Measurements from ENCODE around the gene BDKRB2. TPM values are rescaled to one million over a fixed set of nuclear protein-coding genes. Genes with fewer than 3 reads are reported as not detected.

BDKRB2 gene
- polyA plus RNA-seq, 2 donors, result 8.2 to 15.1 TPM

DNA sequence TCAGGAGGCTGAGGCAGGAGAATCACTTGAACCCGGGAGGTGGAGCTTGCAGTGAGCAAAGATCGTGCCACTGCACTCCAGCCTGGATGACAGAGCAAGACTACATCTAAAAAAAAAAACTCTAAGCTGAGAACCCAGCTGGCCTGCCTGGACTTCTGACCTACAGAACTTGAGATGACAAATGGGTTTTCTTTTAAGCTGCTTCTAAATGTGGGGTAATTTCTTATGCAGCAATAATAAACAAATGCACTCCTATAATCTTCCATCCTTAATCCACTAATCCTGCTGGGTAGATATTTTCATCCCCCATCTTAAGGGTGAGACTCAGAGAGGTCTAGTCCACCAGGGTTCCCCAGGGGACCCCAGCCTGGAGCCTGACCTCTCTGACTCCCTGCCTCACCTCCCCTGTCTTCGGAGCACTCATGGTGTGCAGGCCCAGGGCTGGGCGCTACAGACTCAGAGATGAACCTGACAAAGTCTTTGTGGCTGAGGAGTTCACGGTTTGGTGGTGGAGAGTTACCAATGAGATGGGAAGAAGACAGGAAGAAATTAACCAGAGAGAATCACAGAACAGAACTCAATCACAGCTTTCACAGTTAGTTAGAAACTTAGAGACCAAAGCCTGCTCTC, 39.7 kb upstream of the BDKRB2 start:
- H3K4me3 ChIP-seq (ENCODE audit: low read depth in 1 of 2, low read length in 2 of 2), result no peak overlapping the region
- no peak overlapping the region for H3K27ac ChIP-seq (ENCODE audit: low read depth in 2 of 2, low read length in 1 of 2)
- 79 to 87% methylated on average over 5 of the region's 5 CpGs for WGBS, 2 donors
- H3K36me3 ChIP-seq (ENCODE audit: control insufficient read depth in 2 of 2, insufficient read depth in 2 of 2, low read length in 1 of 2), result no peaks in the 10 kb centered on the region
- H3K9me3 ChIP-seq (ENCODE audit: control insufficient read depth in 2 of 2, insufficient read depth in 1 of 2, low read depth in 1 of 2, low read length in 1 of 2), result no peaks in the 10 kb centered on the region
- H3K27me3 ChIP-seq (ENCODE audit: control insufficient read depth in 1 of 2, insufficient read depth in 2 of 2, low read length in 2 of 2), result no peaks in the 10 kb centered on the region
- H3K4me1 ChIP-seq (ENCODE audit: control insufficient read depth in 2 of 2, insufficient read depth in 2 of 2, low read length in 1 of 2), result peaks cover 2 to 15% of the 10 kb centered on the region in 2 donors

DNA sequence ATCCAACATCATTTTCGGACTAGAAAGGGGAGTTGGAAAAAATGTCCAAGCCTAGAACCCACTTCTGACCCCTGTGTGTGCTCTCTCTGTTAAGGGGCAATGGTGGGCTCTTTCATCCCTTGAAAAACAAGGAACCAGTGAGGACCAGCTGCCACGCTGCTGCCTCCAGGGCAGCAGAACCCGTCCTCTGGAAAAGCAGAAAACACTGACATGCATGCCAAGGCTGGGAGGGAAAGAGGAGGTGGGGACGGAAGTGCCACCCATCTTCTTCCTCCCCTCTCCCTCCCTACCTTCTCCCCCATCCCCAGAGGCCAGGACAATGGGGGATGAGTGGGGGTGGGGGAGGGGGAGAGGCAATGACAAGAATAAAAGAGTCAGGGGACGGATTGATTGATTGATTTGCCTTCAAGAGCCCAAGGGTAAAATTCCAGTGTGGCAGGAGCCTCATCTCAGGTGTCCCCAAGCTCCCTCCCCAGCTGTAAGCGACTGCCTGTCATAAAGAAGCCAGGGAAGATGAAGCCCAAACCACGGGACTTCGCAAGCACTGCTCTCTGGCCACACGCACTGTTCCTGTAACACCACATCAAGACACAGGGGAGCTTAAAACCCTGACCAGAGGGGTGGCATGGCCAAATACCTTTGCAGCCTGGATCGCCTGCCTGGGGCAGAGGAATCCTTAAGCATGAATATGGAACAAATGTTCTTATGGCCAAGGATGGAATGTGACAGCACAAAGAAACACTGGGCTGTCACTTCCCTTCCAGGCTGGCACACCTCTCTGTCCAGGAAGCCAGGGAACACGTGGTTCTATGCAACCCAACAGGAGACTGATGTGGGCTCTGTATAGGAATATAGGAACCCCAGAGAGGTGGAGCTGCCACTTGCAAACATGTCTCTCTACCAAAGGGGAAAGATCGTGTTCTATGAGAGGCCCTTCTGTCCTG, 38.9 kb upstream of the BDKRB2 start:
- Histone ChIP-seq H3K36me3 (ENCODE audit: control insufficient read depth in 2 of 2, insufficient read depth in 2 of 2, low read length in 1 of 2) (no peaks in the 10 kb centered on the region), H3K27me3 (ENCODE audit: control insufficient read depth in 1 of 2, insufficient read depth in 2 of 2, low read length in 2 of 2) (no peaks in the 10 kb centered on the region), H3K4me3 (ENCODE audit: low read depth in 1 of 2, low read length in 2 of 2) (no peak overlapping the region), H3K4me1 (ENCODE audit: control insufficient read depth in 2 of 2, insufficient read depth in 2 of 2, low read length in 1 of 2) (peaks cover 2 to 15% of the 10 kb centered on the region in 2 donors), H3K27ac (ENCODE audit: low read depth in 2 of 2, low read length in 1 of 2) (no peak overlapping the region), H3K9me3 (ENCODE audit: control insufficient read depth in 2 of 2, insufficient read depth in 1 of 2, low read depth in 1 of 2, low read length in 1 of 2) (no peaks in the 10 kb centered on the region)
- WGBS, 2 donors, result 74 to 79% methylated on average over 12 of the region's 12 CpGs

DNA sequence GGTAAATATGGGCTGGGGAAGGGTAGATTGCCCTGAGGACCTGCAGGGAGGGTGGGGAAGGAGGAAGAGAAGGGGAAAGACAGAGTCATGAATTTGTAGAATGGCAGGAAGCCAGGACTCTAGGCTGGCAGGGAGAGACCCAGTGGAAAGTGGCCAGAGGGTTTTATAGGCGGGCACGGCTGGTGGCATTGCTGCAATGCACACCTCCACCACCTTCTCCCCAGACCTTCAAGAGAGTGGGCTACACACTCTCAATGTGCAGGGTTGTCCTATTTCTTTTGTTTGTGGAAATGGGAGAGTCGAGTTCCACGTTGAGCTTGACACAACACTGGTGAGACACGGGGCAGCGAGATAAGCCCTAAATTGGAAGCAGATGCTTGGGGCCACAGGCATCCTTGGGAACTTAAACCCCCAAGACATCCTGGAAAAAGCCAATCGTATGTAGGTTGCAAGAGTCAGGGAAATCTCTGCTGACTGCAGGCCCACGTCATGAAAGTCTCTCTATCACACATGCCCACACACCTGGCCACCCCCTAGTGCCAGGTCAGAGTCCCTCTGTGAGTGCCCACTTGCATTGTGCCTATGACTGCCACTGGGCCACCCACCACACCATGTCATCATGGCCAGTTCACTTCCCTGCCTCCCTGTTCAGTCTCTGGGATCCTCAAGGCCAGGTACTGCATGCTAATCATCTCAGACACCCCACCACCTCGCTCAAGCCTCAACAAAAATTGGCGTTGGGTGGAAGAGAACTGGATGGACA, 38.0 kb upstream of the BDKRB2 start:
- Histone ChIP-seq H3K4me3 (ENCODE audit: low read depth in 1 of 2, low read length in 2 of 2) (no peak overlapping the region), H3K27ac (ENCODE audit: low read depth in 2 of 2, low read length in 1 of 2) (no peak overlapping the region), H3K27me3 (ENCODE audit: control insufficient read depth in 1 of 2, insufficient read depth in 2 of 2, low read length in 2 of 2) (no peaks in the 10 kb centered on the region), H3K36me3 (ENCODE audit: control insufficient read depth in 2 of 2, insufficient read depth in 2 of 2, low read length in 1 of 2) (no peaks in the 10 kb centered on the region), H3K9me3 (ENCODE audit: control insufficient read depth in 2 of 2, insufficient read depth in 1 of 2, low read depth in 1 of 2, low read length in 1 of 2) (no peaks in the 10 kb centered on the region), H3K4me1 (ENCODE audit: control insufficient read depth in 2 of 2, insufficient read depth in 2 of 2, low read length in 1 of 2) (peaks cover 2 to 15% of the 10 kb centered on the region in 2 donors)
- 86 to 87% methylated on average over 10 of the region's 10 CpGs for WGBS, 2 donors

DNA sequence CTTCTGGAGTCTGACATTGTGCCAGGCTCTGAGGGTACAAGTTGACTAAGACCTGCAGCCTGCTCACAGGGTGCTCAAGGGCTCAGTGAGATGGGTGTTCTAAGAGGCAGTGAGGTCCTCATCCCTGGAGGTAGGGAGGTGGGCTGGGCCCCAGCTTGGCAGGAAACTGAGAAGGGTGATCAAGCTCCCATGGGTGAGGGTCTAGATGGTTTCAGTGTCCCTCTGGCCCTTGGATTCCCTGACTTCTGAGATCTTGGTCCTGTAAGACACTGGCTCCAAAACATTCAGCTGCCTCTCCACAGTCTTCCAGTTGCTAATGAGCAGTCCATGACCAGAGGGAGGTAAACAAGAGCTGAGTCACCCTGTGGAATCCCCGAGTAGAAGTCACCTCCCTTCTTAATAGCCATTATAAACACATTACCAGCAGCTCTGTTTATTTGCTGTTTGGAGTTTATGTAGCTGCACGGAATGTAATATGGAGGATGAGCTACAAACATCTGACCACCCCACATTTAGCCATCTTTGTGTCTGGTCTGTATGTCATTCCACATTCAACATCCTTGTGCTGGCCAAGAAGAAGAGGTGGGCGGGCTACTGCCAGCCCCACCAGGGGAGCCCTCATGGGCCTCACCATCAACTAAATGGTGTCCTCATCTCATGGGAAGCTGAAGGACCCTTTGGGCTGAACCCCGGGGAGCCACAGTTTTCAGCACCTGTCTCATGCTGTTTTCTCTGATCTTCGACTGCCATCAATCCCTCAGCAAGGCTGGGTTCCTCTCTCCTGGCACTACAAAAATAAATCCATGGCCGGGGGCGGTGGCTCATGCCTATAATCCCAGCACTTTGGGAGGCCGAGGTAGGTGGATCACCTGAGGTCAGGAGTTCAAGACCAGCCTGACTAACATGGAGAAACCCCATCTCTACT, 37.2 kb upstream of the BDKRB2 start:
- Histone ChIP-seq H3K9me3 (ENCODE audit: control insufficient read depth in 2 of 2, insufficient read depth in 1 of 2, low read depth in 1 of 2, low read length in 1 of 2) (no peaks in the 10 kb centered on the region), H3K4me3 (ENCODE audit: low read depth in 1 of 2, low read length in 2 of 2) (no peak overlapping the region), H3K27ac (ENCODE audit: low read depth in 2 of 2, low read length in 1 of 2) (no peak overlapping the region), H3K27me3 (ENCODE audit: control insufficient read depth in 1 of 2, insufficient read depth in 2 of 2, low read length in 2 of 2) (no peaks in the 10 kb centered on the region), H3K36me3 (ENCODE audit: control insufficient read depth in 2 of 2, insufficient read depth in 2 of 2, low read length in 1 of 2) (no peaks in the 10 kb centered on the region), H3K4me1 (ENCODE audit: control insufficient read depth in 2 of 2, insufficient read depth in 2 of 2, low read length in 1 of 2) (peaks cover 2 to 15% of the 10 kb centered on the region in 2 donors)
- WGBS, 2 donors, result 68 to 70% methylated on average over 8 of the region's 8 CpGs

DNA sequence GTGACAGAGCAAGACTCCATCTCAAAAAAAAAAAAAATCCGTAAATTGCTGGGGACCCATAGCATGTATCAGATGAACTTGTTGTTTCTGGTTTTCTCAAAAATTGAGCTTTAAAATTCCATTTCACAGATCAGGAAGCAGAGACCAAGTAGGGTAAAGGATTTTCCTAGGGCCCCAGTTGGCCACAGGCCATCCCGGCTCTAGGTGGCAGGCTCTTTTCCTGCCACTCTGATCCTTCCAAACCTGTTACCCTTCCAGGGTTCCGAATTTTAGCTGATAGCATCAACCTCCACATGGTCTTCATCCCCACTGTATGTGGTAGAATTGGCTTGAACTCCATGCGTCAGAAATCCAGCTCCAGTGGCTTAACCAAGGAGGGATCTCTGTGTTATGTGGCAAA, 36.1 kb upstream of the BDKRB2 start:
- WGBS, 2 donors, result 91% methylated on average over 4 of the region's 4 CpGs

DNA sequence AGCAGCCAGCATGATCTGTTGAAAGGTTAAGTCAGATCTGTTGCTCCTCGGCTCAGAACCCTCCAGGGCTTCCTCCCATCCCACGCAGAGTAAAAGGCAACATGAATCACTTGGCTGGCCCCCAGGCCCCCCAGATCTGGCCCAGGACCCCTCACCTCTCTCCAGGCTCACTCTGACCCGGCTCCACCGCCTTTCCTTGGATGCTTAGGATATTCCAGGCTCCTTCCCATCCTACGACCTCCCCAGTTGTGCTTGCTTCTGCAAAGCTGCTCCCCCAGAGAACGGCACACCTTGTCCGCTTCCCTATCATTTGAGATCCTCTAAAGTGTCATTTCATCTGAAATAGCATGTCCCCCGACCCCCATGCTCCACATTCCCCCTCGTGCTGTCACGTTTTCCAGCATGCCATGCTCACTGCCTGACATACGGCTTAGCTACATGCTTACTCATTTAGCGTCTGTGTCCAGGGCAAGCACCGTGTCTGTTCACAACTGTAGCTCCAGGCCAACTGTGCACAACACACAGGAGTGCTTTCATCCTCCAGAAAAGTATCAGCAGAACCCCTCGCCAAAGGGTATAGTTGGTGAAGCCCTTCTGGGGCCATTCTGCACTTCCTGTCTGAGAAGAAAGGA, 33.6 kb upstream of the BDKRB2 start:
- WGBS, 2 donors, result 74% methylated on average over 14 of the region's 14 CpGs
- H3K9me3 ChIP-seq (ENCODE audit: control insufficient read depth in 2 of 2, insufficient read depth in 1 of 2, low read depth in 1 of 2, low read length in 1 of 2), result no peaks in the 10 kb centered on the region
- no peaks in the 10 kb centered on the region for H3K27me3 ChIP-seq (ENCODE audit: control insufficient read depth in 1 of 2, insufficient read depth in 2 of 2, low read length in 2 of 2)
- no peak overlapping the region for H3K4me3 ChIP-seq (ENCODE audit: low read depth in 1 of 2, low read length in 2 of 2)
- no peaks in the 10 kb centered on the region for H3K36me3 ChIP-seq (ENCODE audit: control insufficient read depth in 2 of 2, insufficient read depth in 2 of 2, low read length in 1 of 2)
- no peak overlapping the region for H3K27ac ChIP-seq (ENCODE audit: low read depth in 2 of 2, low read length in 1 of 2)
- H3K4me1 ChIP-seq (ENCODE audit: control insufficient read depth in 2 of 2, insufficient read depth in 2 of 2, low read length in 1 of 2), result peaks cover 2 to 12% of the 10 kb centered on the region in 2 donors

More for the DNA sequence above, 36.1 kb upstream of the BDKRB2 start:
- Histone ChIP-seq H3K4me1 (ENCODE audit: control insufficient read depth in 2 of 2, insufficient read depth in 2 of 2, low read length in 1 of 2) (peaks cover 2 to 15% of the 10 kb centered on the region in 2 donors), H3K36me3 (ENCODE audit: control insufficient read depth in 2 of 2, insufficient read depth in 2 of 2, low read length in 1 of 2) (no peaks in the 10 kb centered on the region), H3K4me3 (ENCODE audit: low read depth in 1 of 2, low read length in 2 of 2) (no peak overlapping the region), H3K27me3 (ENCODE audit: control insufficient read depth in 1 of 2, insufficient read depth in 2 of 2, low read length in 2 of 2) (no peaks in the 10 kb centered on the region), H3K27ac (ENCODE audit: low read depth in 2 of 2, low read length in 1 of 2) (no peak overlapping the region), H3K9me3 (ENCODE audit: control insufficient read depth in 2 of 2, insufficient read depth in 1 of 2, low read depth in 1 of 2, low read length in 1 of 2) (no peaks in the 10 kb centered on the region)

DNA sequence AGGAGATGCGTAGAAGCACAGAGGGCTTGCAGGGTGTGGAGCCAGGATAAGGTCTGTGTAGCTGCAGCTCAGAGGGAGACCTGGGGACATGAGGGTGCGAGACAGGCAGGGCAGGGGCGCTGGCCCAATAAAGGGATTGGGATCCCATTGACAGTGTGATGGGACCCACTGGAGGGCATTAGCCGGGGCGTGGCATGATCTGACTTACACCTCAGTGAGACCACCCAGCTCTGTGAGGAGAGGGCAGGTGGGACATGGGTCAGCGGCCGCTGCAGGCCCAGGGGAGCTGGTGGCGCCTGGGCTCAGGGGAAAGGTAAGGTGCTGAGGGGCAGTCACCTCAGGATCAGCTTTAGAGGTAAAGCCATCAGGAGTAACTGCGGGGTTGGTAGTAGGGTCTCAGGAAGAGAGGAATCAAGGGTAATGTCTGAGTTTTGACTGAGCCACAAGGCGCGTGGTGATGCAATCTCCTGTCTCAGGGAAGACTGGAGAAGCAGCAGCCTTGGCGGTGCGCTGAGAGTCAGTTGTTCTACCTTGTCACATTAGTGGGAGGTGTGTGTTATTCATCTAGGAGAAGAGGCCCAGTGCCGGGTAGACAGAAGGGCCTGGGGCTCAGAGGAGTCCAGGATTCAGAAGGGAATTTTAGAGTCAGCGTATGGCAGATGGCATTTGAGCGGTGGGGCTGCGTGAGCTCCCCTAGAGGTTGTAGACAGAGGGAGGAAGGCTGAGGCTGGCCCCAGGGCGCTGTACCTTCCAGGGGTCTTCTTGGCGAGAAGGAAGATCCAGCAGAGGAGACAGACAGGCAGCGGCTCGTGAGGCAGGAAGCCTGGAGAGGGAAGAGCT, 30.8 kb upstream of the BDKRB2 start:
- Histone ChIP-seq H3K4me3 (ENCODE audit: low read depth in 1 of 2, low read length in 2 of 2) (no peak overlapping the region), H3K36me3 (ENCODE audit: control insufficient read depth in 2 of 2, insufficient read depth in 2 of 2, low read length in 1 of 2) (no peaks in the 10 kb centered on the region), H3K4me1 (ENCODE audit: control insufficient read depth in 2 of 2, insufficient read depth in 2 of 2, low read length in 1 of 2) (peaks cover 6 to 11% of the 10 kb centered on the region in 2 donors), H3K27me3 (ENCODE audit: control insufficient read depth in 1 of 2, insufficient read depth in 2 of 2, low read length in 2 of 2) (no peaks in the 10 kb centered on the region), H3K27ac (ENCODE audit: low read depth in 2 of 2, low read length in 1 of 2) (no peak overlapping the region), H3K9me3 (ENCODE audit: control insufficient read depth in 2 of 2, insufficient read depth in 1 of 2, low read depth in 1 of 2, low read length in 1 of 2) (no peaks in the 10 kb centered on the region)
- WGBS, 2 donors, result 94 to 95% methylated on average over 21 of the region's 21 CpGs

DNA sequence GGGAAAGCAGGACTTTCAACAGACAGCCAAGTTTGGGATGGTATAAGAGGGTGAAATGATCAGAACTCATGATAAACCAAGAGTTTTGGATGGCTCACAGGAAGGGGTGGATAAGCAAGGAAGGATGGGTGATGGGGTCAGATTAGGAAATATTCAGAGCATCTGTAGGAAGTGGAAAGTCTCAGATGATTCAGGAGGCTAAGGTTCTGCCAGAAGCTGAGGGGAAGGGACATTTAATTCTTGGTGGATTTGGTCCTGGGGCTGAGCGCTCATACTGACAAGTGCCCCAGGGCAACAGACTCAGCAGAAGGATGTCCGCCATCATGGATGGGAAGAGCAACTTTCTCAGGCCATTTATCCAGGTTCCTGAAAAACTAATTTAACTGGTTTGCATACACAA, 28.4 kb upstream of the BDKRB2 start:
- peak overlapping the region in 1 of 2 donors; percentile 75 for H3K27ac ChIP-seq (ENCODE audit: low read depth in 2 of 2, low read length in 1 of 2)
- H3K36me3 ChIP-seq (ENCODE audit: control insufficient read depth in 2 of 2, insufficient read depth in 2 of 2, low read length in 1 of 2), result no peaks in the 10 kb centered on the region
- peaks cover 6 to 19% of the 10 kb centered on the region in 2 donors for H3K4me1 ChIP-seq (ENCODE audit: control insufficient read depth in 2 of 2, insufficient read depth in 2 of 2, low read length in 1 of 2)
- no peak overlapping the region for H3K4me3 ChIP-seq (ENCODE audit: low read depth in 1 of 2, low read length in 2 of 2)
- no peaks in the 10 kb centered on the region for H3K27me3 ChIP-seq (ENCODE audit: control insufficient read depth in 1 of 2, insufficient read depth in 2 of 2, low read length in 2 of 2)
- WGBS, 2 donors, result 59 to 70% methylated on average over 2 of the region's 2 CpGs
- no peaks in the 10 kb centered on the region for H3K9me3 ChIP-seq (ENCODE audit: control insufficient read depth in 2 of 2, insufficient read depth in 1 of 2, low read depth in 1 of 2, low read length in 1 of 2)
